ENCODE measurements around the gene MLC1.

Gene MLC1

DNA sequence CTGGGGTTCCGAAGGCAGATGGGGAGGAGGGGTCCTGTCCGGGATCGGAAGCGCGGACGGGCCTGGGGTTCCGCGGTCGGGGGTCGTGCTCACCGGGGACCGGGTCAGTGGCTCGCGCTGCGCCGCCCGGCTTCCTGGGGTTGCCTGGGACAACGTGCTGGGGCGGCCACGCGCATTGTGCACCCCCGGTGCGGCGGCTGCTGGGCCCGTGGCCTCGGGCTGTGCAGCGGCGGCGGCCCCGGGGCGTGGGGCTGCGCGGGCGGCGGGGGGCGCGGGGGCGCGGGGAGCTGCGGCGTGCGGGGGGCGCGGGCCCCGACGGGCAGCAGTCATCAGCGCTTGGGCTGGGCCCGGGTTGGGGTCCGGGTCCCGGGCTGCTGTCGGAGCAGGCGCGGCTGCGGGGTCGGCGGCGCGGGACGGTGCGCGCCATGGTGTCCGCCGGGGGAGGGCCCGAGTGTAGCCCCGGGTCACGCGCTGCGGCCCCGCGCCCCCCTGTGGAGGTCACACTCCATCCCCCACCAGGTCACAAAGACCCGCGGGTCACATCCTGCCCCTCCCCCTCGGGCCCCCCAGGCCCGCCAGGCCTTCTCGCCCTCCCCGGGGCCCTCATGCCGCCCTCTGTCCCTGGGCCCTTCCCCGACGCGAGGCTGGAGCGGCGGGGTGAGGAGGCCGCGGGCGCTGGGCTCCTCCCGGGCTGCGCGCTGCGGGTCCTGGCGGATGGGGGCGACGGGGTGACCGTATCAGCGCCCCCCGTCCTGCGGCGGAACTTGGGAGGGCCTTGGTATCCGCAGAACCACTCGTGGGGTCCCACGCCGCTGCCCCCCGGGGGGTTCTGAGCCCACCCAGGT is 26.9 kb downstream of the MLC1 start, which contains the start of gene TTLL8:
TSS of gene TTLL8 (minus strand) at position 238 of the 845 bp plus-strand sequence.
- no peak for DNase-seq (ENCODE audit: low read depth)

DNA sequence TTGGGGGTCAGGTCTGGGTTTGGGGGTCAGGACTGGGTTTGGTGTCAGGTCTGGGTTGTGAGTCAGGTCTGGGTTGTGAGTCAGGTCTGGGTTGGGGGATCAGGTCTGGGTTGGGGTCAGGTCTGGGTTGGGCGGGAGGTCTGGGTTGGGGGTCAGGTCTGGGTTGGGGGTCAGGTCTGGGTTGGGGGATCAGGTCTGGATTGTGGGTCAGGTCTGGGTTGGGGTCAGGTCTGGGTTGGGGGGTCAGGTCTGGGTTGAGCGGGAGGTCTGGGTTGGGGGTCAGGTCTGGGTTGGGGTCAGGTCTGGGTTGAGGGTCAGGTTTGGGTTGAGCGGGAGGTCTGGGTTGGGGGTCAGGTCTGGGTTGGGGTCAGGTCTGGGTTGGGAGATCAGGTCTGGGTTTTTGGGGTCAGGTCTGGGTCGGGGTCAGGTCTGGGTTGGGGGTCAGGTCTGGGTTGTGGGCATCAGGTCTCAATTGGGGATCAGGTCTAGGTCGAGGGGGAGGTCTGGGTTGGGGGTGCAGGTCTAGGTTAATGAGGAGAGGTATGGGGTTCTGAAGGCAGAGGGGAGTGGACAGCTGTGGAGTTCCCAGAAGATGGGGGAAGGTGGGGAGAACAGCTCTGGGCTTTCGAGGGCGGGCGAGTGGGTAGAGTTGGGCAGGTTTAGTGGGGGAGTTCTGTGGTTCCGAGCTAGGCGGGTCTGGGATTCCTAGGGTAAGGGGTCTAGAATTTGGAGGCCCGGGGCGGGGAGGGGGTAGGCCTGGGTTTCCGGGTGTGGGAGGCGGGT is 27.8 kb downstream of the MLC1 start:
- DNase-seq (ENCODE audit: low read depth): no peak

DNA sequence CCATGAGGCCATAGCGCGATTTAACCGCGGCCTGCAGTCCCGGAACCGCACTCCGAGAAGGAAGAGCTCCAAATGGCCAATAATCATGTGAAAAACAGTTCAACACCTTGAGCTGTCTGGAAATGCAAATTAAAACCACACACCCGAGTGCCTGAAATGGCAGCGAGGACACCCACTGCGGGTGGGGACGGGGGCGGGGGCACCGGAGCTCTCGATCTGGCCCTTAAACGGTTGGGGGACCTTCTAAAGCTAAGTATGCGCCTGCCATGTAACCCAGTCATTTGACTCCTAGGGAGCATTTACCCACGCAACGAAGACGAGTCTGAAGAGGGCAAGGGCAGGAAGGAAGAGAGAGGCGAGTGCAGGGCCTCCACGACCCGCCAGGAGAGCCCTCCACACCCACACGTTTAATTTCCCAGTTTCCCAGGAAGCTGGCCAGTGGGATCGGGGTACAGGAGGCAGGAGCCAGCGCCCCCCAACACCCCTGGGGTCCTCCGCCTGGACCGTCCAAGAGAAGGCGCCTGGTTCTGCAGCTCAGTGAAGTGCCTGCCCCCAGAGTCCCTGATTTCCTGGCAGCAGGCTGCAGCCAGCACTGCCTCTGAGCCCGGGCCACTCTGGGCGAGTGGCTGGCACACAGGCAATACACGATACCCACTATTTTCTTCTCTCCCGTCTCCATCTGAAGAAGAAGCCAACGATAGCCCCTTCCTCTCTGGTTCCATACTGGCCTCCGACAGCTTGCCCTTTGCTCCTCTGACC is 28.8 kb downstream of the MLC1 start:
- no peak for DNase-seq (ENCODE audit: low read depth)

DNA sequence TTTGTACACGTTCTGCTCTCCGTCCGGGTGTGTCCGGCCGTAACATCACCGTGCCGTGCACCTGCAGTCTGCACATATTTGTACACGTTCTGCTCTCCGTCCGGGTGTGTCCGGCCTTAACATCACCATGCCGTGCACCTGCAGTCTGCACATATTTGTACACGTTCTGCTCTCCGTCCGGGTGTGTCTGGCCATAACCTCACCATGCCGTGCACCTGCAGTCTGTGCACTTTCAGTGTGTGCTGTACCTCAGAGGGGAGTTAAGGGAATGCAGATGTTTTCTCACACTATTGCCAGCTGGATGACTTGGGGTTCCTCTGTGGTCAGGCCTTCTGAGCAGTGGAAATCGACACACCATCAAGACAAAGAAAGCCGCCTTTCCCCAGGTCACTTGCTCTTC is 31.4 kb downstream of the MLC1 start:
- no peak for DNase-seq (ENCODE audit: low read depth)

DNA sequence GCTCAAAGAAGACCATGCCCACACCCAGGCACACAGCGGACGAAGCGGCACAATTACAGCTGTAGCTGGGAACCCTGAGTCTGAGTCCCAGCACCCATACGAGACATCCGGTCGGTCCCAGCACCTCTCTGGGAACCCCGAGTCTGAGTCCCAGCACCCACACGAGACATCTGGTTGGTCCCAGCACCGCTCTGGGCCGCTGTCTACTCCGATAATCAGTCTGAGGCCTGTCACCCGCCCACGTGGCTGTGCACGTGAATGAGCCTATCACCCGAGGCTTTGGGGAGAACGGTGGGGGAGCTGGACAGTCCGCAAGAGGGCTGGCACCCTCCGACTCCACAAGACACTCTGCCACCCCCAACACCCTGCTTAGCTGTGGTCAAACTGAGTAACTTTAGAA is 33.3 kb downstream of the MLC1 start:
- DNase-seq (ENCODE audit: low read depth): no peak

DNA sequence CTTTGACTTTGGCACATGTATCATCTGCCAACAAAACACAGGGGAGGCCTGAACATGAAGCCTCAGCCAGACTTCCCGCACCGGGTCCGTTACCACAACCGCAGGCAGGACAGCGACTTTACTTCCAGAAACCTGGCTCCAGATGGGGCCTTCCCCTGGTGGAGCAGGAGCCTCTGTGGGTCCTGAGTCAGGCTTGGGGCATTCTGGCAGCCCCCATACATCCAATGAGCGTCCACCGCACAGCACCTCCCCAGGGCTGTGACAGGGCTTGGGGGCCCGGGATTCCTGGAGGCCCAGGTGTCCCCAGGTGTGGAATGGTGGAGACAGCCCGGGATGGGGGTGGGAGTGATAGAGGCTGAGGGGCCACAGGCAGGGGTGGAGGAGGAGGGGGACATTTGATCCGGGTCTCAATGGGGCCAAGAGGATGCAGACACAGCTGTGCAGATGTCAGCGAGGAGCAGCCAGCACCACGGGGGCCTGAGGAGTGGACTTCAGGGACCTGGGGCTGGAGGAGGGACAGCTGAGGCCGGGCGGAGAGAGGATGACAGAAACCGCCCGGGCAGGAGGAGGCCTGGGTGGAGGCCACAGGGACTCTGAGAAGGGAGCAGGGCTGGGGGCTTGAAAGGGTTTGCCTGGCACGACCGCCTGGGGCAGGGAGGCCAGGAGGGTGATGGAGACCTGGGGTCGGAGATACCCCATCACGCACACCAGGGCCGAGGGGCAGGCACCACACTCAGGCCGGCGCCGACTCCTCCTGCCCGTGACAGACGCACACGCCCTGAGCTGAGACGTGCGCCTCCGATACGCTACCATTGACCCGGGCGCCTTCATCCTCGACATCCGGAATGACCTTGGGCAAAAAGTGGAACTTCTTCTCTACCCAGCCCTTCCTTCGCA is 35.7 kb downstream of the MLC1 start:
- no peak for DNase-seq (ENCODE audit: low read depth)

DNA sequence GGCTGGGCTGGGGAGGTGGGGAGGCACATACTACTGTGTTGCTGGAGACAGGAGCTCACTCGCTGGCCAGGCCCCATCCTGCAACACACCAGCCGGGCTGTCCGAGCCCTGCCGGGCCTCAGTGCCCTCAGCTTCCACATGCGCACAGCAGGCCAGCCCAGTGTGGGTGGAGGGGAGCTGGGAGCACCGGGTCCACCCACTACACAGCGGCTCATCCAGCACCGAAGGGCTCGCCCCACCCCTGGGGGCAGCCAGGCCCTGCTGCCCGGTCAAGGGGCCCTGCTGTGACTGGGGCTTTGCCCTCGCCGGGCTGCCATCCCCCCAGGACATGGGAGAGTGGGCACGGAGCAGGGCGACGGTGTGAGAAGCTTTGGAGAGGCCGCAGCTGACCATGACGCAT is 36.4 kb downstream of the MLC1 start:
- no peak for DNase-seq (ENCODE audit: low read depth)

DNA sequence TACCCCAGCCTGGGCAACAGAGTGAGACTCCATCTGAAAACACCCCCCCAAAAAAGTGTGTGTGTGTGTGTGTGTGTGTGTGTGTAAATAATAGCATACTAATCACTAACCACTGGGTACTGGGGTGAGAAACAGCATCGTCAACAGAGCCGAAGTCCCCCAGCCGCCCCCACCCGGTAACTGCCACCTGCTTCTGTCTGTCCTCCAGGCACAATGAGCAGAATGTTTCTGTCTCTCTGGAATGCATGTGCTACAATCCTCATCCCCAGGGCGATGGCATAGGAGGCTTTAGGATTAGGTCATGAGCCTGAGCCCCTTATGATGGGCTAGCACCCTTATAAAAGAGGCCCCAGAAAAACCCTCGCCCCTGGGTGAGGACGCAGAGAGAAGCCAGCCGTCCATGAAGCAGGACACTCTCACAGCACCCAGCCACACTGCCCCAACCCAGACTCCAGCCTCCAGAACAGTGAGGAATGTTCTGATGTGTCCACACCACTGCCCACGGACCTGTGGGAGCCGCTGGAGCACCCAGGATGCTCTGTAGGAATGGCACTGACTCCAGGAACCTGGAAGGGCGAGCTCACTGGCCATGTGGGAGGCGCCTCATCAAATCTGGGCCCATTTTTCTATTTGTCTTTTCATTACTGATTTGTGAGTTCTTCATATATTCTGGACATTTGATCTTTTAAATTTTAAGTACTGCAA is 37.0 kb downstream of the MLC1 start:
- no peak for DNase-seq (ENCODE audit: low read depth)

DNA sequence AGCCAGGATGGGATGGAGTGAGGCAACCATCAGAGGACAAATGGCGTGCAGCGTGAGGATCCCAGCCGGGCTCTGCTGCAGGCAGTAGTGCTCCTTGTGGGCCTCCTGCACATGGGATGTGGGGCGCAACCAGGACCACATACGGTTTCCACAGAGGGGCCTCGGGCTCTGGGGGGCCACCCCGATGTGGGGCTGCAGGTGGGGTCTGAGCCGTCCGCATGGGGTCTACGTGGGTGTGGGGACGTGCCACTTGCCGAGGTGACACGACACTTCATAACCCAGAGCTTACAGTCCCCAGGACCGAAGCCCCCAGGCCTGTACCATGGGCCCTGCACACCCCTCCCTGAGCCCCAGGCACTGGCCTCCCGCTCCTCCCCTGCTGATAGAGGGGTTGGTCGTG is 37.9 kb downstream of the MLC1 start:
- no peak for DNase-seq (ENCODE audit: low read depth)

DNA sequence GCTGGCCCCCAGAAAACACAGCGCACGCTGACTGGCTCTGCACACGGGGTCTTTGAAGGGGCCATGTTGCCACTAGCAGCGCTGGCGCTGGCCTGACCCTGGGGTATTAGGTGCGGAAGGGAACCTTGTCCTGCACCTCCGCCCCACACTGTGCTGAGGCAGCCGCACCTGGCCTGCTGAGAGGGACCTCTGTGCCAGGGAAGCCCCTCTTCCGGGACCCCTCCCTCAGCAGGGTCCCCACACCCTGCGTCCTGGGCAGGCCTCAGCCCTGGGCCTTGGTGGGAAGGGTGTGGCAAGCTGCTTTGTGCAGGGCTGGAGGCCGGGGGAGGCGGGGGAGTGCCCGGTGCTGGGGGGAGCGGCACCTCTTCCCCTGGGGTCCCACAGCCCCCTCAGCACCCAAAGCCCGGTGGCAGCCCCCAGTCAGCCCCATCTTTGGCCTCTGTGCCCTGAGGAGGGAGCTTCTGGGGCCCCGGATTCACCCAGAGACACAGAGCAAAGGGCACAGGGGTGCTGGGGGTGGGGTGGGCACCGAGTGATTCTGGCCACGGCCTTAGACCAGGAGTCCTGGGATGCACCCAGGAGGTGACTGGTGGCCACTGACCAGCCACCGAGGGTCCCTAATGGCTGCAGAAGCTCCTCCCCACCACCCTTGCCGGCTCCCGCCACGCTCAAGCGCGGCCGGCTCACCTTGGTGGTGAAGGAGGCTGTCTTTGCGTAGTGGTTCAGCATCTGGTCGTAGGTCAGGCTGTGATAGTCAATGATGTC is 38.6 kb downstream of the MLC1 start:
- no peak for DNase-seq (ENCODE audit: low read depth)

DNA sequence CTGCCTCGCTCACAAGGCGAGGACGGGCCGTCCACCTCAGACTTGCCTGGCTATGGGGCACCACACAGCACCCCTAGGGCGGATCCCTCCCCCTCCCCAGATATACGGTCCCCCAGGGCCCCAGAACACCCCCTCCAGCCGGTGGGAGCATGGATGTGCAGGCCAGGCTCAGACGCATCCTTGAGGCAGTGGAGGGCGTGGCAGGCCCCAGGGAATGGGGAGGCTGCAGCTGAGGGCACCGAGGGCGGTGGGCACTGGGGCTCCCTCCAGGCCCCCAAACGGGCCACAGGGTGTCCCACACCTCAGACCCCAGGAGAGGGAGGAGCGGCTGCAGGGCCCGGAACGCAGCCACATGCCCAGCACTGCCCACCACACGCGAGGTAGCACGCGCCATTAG is 39.2 kb downstream of the MLC1 start:
- DNase-seq (ENCODE audit: low read depth): no peak

DNA sequence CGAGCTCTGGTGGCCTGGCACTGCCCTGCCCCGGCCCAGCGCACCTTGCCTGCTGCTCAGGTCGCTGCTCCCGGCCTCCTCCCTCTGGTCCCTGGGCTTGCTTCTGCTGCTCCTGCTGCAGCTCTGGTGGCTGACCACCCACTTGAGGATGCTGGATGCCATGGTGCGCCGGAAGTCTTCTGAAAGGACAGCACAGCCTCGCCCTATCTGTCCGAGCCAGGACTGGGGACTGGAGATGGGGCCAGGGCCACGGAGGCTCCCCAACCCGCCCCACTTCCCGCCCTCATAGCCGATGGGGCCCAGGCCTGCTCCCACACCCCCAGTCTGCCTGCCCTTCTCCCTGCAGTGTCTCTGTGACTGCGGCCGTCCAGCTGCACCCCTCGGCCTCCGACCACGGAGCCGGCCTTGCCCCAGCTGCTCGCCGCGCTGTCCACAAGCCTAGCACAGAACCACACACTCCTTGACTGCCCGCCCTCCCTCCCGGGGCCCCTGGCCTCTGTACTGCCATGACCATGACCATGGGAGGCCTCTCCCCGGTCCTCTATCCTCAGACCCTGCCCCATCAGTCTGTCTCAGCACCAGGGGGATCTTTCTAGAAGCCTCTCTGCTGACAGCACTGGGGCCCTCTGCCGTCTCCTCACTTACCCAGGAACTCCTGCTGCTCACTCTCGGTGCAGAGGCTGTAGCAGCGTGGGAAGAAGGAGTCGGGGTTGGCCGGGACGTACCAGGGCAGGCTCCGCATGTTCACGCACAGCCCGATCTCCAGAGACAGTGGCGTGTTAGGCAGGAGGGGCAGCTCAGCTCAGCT is 39.8 kb downstream of the MLC1 start:
- DNase-seq (ENCODE audit: low read depth): no peak

DNA sequence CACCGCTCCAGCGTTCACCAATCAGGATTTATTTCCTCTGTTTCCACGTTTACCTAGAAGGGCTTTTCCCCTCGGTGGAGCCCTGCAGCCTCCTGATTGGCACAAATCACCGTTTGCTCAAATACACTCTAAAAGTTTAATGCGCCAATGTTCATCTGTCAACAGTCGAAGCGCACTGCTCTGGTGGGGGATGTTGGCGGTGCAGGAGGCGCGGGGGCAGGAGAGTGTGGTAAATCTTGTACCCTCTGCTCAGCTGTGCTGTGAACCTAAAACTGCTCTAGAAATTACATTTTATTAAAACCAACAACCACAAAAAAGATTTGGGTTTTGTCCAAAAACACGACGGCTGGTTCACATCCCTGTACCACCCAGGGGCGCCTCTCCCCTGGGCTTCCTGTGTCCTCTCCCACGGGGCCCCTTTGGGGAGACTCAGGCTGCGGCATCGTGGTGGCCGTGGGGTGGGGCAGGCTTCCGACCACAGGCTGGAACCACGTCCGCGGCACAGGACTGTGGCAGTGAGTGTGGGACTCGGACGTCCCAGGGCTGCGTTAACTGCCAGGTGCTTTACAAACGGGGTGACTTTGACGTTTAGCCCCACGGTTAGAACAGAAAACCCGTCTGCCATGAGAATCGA is 40.6 kb downstream of the MLC1 start:
- no peak for DNase-seq (ENCODE audit: low read depth)

DNA sequence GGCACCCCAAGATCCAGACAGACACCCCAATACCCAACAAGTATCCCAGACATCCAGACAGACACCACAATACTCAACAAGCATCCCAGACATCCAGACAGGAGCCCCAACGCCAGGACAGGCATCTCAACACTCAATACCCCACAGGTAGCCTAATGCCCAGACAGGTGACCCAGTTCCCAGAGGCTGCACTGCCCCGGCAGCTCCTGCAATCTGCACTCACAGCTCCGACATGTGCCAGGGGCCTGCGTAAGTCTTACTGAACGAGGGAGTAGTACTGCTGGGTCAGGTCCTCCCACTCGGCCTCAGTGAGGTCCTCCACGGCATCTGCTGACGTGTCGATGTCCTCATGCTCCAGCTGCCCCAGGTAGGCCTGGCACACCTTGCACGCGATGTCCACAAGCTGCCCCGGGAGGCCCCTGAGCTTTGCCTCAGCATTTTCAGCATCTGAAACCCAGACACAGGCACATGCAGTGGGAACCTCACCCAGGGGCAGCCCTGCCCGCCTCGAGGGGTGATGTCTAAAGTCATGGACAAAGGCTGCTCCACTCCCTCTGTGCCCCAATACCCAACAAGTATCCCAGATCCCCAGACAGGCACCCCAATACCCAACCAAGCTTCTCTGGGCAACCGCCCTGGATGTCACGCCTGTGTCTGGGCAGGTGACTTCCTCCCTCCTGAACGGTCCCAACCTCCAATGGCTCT is 43.7 kb downstream of the MLC1 start:
- DNase-seq (ENCODE audit: low read depth): no peak

DNA sequence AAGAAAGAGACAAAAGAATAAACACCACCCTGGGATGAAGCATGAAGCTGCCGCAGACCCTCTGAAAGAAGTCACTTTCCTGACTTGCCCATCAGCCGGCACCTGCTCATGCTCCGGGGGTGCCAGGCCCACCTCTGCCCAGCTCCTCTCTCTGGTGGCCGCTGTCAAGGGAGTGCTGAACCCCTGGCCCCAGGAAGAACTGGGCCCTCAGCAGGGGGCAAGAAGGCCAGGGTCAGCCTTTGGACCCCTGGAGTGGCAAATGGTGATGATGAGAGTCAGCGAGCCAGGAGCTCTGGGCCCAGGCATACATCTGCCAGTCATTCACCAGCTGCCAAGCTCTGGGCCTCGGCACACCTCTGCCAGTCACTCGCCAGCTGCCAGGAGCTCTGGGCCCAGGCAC is 44.5 kb downstream of the MLC1 start:
- no peak for DNase-seq (ENCODE audit: low read depth)

DNA sequence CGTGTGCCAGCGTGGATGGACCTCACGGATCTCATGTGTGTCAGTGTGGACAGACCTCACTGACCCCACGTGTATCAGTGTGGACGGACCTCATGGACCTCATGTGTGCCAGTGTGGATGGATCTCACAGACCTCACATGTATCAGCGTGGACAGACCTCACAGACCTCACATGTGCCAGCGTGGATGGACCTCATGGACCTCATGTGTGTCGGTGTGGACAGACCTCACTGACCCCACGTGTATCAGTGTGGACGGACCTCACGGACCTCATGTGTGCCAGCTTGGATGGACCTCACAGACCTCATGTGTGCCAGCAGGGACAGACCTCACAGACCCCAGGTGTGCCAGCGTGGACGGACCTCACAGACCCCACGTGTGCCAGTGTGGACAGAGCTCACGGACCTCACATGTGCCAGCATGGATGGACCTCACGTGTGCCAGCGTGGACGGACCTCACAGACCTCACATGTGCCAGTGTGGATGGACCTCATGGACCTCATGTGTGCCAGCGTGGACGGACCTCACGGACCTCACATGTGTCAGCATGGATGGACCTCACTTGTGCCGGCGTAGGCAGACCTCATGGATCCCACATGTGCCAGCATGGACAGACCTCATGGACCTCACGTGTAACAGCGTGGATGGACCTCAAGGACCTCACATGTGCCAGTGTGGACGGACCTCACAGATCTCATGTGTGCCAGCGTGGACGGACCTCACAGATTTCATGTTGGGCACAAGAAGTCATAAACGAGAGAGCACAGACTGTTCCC is 45.4 kb downstream of the MLC1 start:
- DNase-seq (ENCODE audit: low read depth): no peak

DNA sequence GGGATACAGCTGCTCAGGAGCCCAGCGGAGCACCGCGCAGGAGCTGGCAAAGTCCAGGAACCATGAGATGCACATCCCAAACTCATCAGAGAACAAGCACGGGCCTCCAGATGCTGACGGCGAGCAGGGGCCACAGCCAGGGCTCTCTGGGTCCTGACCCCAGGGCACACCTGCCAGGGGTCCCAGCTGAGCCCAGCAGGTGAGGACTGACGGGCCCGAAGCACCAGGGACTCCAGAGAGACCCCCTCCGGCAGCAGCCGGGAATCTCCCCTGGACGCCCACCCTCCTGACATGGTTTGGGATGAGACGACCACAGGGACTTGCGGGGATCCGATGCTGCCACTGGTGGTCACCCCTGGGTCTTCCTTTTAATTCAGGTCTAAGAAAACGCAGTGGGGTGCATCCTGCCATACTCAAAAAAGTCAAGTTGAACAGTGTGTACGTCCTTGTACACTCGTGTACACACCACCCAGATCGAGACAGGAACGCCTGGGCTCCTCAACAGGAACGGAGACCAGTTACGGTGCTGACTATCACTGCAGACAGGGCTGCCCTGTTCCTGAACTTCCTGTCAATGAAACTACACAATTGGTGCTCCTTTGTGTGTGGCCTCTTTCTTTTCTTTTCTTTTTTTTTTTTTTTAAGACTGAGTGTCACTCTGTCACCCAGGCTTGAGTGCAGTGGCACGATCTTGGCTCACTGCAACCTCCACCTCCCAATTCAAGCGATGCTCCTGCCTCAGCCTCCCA is 49.1 kb downstream of the MLC1 start:
- no peak for DNase-seq (ENCODE audit: low read depth)

Measured in CMK (cell line).